Hepatocyte (in vitro differentiated cells): ENCODE results near the gene SNX9. TPM values are rescaled to one million over a fixed set of nuclear protein-coding genes. Genes with fewer than 3 reads are reported as not detected.
"Not testable (repeated sequence)": the region's sequence is repeated elsewhere in the genome, so short reads cannot be mapped to it uniquely, and the experiment has no call there.

Experiments
- DNase-seq: peaks from one replicate; pipeline ENCODE4 v3.0.0-alpha.2; 2016; ENCODE audit warnings: low spot score
- H2AFZ ChIP-seq: fragments of 200-600 bp; sonication (generic); 2 replicates; pipeline ENCODE4 v1.6.0; 2016; ENCODE audit warnings: antibody characterized with exemption, mild to moderate bottlenecking
- H3K27ac ChIP-seq: fragments of 200-600 bp; sonication (generic); 2 replicates; pipeline ENCODE4 v1.5.1; 2016; ENCODE audit warnings: mild to moderate bottlenecking
- H3K27me3 ChIP-seq: fragments of 200-600 bp; sonication (generic); 2 replicates; pipeline ENCODE4 v1.6.1; 2016
- H3K36me3 ChIP-seq: fragments of 200-600 bp; sonication (generic); replicated peaks from 2 replicates; pipeline ENCODE4 v1.5.1; 2016; ENCODE audit warnings: low read depth; ENCODE audit not compliant: insufficient read depth
- H3K4me1 ChIP-seq: fragments of 200-600 bp; sonication (generic); 2 replicates; pipeline ENCODE4 v1.5.1; 2016; ENCODE audit warnings: mild to moderate bottlenecking, moderate library complexity; ENCODE audit not compliant: insufficient read depth
- H3K4me2 ChIP-seq: fragments of 200-600 bp; sonication (generic); 2 replicates; pipeline ENCODE4 v1.6.0; 2016
- H3K4me3 ChIP-seq: fragments of 200-600 bp; sonication (generic); 2 replicates; pipeline ENCODE4 v1.5.1; 2016; ENCODE audit warnings: mild to moderate bottlenecking
- H3K79me2 ChIP-seq: fragments of 200-600 bp; sonication (generic); 2 replicates; pipeline ENCODE4 v1.6.0; 2017; ENCODE audit warnings: mild to moderate bottlenecking
- H3K9me2 ChIP-seq: fragments of 200-600 bp; sonication (generic); replicated peaks from 2 replicates; pipeline ENCODE4 v1.6.0; 2017; ENCODE audit warnings: mild to moderate bottlenecking; ENCODE audit not compliant: insufficient read depth
- H3K9me3 ChIP-seq: fragments of 200-600 bp; sonication (generic); 2 replicates; pipeline ENCODE4 v1.5.1; 2016; ENCODE audit warnings: low read depth, mild to moderate bottlenecking
- H4K20me1 ChIP-seq: fragments of 200-600 bp; sonication (generic); 2 replicates; pipeline ENCODE4 v1.6.0; 2016; ENCODE audit warnings: mild to moderate bottlenecking; ENCODE audit not compliant: insufficient read depth, poor library complexity, severe bottlenecking
- EZH2 ChIP-seq: fragments of 200-600 bp; sonication (generic); IDR thresholded peaks from 2 replicates; pipeline ENCODE4 v1.6.1; 2016; ENCODE audit warnings: antibody characterized with exemption, mild to moderate bottlenecking, borderline replicate concordance
- EZH2phosphoT487 ChIP-seq: fragments of 200-600 bp; sonication (generic); IDR thresholded peaks from one replicate; pipeline ENCODE4 v1.6.1; 2018; ENCODE audit warnings: antibody characterized with exemption, mild to moderate bottlenecking, low read depth, moderate library complexity; ENCODE audit not compliant: unreplicated experiment, severe bottlenecking
- WGBS: methylation state at CpG from one replicate; pipeline ENCODE4 v1.1.6; 2016; ENCODE audit warnings: low lambda C conversion rate; ENCODE audit errors: missing lambda C conversion rate; 5-methylcytosine and 5-hydroxymethylcytosine counted together
- polyA plus RNA-seq: library from polyadenylated mRNA; unstranded; fragments of >200 nt; fragmentation: Nextera tagmentation; extraction: Ambion mirVana; gene quantifications from 2 replicates; pipeline ENCODE4 v1.2.1, GENCODE V29; 2016
- total RNA-seq: library from RNA; depleted of rRNA; stranded (reverse); fragments of >200 nt; gene quantifications from 2 replicates; pipeline ENCODE4 v1.2.3, GENCODE V29; 2014
- TF ChIP-seq, protein P1 (sequence below): fragments of 200-600 bp; sonication (generic); IDR thresholded peaks from 2 replicates; pipeline ENCODE4 v1.5.1; 2016; ENCODE audit warnings: antibody characterized with exemption, mild to moderate bottlenecking; ENCODE audit not compliant: poor library complexity

The SNX9 gene
- total and polyA plus RNA-seq, 2 experiments from 2014 or later: 34.1 to 34.7 TPM

DNA sequence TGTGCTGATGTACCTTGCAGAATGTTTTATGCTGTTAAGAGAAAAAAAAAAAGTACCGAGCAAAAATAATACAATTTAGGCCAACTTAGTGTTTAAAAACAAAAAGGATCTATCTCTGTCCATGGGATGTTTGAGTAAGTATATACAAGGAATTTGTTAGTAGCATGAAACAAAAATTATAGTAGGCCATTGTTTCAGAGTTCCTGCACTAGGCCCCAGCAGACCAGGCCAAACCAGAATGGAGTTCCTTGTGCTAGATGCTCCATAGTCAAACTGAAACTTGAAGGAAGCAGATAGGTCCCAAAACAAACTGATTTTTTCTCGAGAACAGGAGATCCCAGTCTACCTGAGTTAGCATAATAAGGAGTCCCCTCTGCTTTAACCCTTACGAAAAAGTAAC, 72.5 kb downstream of the SNX9 start:
- no peaks in the 10 kb centered on the region for H3K27me3 ChIP-seq
- peaks cover under 1% of the 10 kb centered on the region for H3K4me1 ChIP-seq
- H3K4me2 ChIP-seq: no peak overlapping the region
- TF ChIP-seq EZH2phosphoT487 (no peak), EZH2 (no peak)
- TF ChIP-seq, protein P1, sequence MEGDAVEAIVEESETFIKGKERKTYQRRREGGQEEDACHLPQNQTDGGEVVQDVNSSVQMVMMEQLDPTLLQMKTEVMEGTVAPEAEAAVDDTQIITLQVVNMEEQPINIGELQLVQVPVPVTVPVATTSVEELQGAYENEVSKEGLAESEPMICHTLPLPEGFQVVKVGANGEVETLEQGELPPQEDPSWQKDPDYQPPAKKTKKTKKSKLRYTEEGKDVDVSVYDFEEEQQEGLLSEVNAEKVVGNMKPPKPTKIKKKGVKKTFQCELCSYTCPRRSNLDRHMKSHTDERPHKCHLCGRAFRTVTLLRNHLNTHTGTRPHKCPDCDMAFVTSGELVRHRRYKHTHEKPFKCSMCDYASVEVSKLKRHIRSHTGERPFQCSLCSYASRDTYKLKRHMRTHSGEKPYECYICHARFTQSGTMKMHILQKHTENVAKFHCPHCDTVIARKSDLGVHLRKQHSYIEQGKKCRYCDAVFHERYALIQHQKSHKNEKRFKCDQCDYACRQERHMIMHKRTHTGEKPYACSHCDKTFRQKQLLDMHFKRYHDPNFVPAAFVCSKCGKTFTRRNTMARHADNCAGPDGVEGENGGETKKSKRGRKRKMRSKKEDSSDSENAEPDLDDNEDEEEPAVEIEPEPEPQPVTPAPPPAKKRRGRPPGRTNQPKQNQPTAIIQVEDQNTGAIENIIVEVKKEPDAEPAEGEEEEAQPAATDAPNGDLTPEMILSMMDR: no peak
- H3K36me3 ChIP-seq: no peaks in the 10 kb centered on the region
- no peak overlapping the region for H3K27ac ChIP-seq
- peaks cover 3% of the 10 kb centered on the region for H3K79me2 ChIP-seq
- H3K9me2 ChIP-seq: no peaks in the 10 kb centered on the region
- H3K4me3 ChIP-seq: no peak overlapping the region
- DNase-seq: no peak
- H2AFZ ChIP-seq: no peak overlapping the region
- no peaks in the 10 kb centered on the region for H4K20me1 ChIP-seq
- 88% methylated on average over 3 of the region's 3 CpGs for WGBS
- H3K9me3 ChIP-seq: no peaks in the 10 kb centered on the region

DNA sequence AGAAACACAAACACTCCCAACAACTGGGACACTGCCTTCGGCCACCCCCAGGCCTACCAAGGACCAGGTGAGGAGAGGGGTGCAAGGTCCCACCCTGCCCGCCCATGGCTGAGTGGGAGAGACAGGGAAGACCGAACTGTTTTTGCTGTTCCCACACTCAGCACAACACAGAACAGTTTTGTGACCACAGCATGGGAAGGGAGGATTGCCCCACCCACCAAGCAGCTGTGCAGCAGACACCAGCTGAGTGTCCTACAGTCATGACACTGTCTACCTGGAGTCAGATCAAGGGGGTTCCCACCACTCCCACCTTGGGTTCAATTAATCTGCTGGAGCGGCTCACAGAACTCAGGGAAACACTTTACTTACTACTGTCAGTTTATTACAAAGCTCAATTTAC, 73.9 kb downstream of the SNX9 start:
- no peak for DNase-seq
- Histone ChIP-seq H3K79me2 (peaks cover 3% of the 10 kb centered on the region), H3K27ac (no peak overlapping the region), H2AFZ (no peak overlapping the region), H3K4me1 (peaks cover 3% of the 10 kb centered on the region), H3K27me3 (no peaks in the 10 kb centered on the region), H3K4me3 (no peak overlapping the region), H3K36me3 (no peaks in the 10 kb centered on the region), H4K20me1 (no peaks in the 10 kb centered on the region), H3K9me2 (no peaks in the 10 kb centered on the region), H3K9me3 (no peaks in the 10 kb centered on the region), H3K4me2 (no peak overlapping the region)
- TF ChIP-seq EZH2phosphoT487 (no peak), EZH2 (no peak)
- TF ChIP-seq, protein P1: no peak
- 91% methylated on average over 4 of the region's 4 CpGs for WGBS

DNA sequence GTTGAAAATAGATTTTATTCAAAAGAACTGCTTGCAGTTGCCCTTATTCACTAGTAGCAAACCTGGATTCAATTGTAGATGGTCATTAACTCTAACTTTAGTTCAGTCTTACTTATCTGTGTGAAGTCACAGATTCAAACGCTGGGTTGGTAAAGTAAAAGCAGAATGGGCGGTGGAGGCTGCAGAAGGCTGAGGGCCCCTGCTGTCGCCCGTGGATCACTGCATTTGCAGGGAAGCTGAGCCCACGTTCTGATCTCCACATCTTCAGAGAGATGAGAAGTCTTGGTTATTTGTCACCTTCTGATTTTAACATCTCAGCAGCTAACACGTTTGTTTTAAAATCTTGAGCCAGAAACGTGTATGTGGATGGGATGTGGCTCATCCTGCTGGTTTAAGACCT, 75.1 kb downstream of the SNX9 start:
- H3K27ac ChIP-seq: no peak overlapping the region
- peaks cover 3% of the 10 kb centered on the region for H3K36me3 ChIP-seq
- 76% methylated on average over 7 of the region's 7 CpGs for WGBS
- TF ChIP-seq EZH2phosphoT487: no peak
- no peak for TF ChIP-seq EZH2
- H3K9me2 ChIP-seq: no peaks in the 10 kb centered on the region
- DNase-seq: no peak
- no peaks in the 10 kb centered on the region for H4K20me1 ChIP-seq
- no peak overlapping the region for H3K4me3 ChIP-seq
- peaks cover 3% of the 10 kb centered on the region for H3K4me1 ChIP-seq
- no peak overlapping the region for H2AFZ ChIP-seq
- H3K9me3 ChIP-seq: no peaks in the 10 kb centered on the region
- no peak overlapping the region for H3K4me2 ChIP-seq
- H3K27me3 ChIP-seq: no peaks in the 10 kb centered on the region
- peaks cover 3% of the 10 kb centered on the region for H3K79me2 ChIP-seq

DNA sequence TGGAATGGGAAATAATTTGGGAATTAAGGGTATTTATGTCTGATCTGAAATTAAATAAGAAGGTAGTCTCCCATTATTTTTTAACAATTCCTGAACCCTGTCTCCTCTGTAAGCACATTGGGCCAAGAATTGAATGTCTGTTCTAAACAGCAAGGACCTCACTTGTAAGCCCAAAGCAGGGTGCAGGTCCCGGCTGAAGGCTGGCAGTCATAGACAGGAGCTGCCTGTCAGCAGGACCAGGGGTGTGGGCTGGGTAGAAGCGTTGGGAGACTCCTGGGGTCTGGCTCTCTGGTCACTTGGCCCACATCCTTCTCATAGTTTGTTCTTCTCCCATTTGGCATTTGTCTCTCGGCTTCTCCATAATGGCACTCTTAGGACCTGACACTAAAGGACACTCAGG, 75.6 kb downstream of the SNX9 start:
- Histone ChIP-seq H3K27me3 (no peaks in the 10 kb centered on the region), H3K4me1 (peaks cover 3% of the 10 kb centered on the region), H3K79me2 (peaks cover 3% of the 10 kb centered on the region), H3K4me3 (no peak overlapping the region), H3K4me2 (no peak overlapping the region), H3K9me2 (no peaks in the 10 kb centered on the region), H2AFZ (no peak overlapping the region), H3K36me3 (peaks cover 3% of the 10 kb centered on the region), H3K27ac (no peak overlapping the region), H4K20me1 (no peaks in the 10 kb centered on the region), H3K9me3 (no peaks in the 10 kb centered on the region)
- TF ChIP-seq EZH2phosphoT487: no peak
- TF ChIP-seq, protein P1: no peak
- no peak for TF ChIP-seq EZH2
- DNase-seq: no peak
- 71% methylated on average over 3 of the region's 3 CpGs for WGBS

DNA sequence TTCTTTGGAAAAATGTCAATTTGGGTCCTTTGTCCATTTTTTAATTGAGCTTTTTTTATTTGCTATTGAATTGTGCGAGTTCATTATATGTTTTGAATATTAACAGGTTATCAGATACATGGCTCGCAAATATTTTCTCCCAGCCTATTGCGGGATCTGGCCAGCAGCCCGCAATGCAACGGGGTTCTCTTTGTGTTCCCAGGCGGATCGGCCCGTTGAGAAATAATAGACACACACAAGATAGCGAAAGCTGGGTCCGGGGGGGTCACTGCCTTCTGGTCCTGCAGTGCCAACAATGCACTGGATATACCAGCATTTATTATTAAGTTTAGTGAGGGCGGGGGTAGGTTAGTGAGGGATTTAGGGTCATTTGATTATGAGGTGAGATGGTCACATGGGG, 77.2 kb downstream of the SNX9 start:
- H4K20me1 ChIP-seq, H3K4me2 ChIP-seq, H2AFZ ChIP-seq, H3K9me2 ChIP-seq, H3K36me3 ChIP-seq, H3K4me1 ChIP-seq, DNase-seq, H3K79me2 ChIP-seq, H3K4me3 ChIP-seq, H3K27me3 ChIP-seq, H3K27ac ChIP-seq, H3K9me3 ChIP-seq: not testable (repeated sequence)
- WGBS: 88% methylated on average over 11 of the region's 11 CpGs

DNA sequence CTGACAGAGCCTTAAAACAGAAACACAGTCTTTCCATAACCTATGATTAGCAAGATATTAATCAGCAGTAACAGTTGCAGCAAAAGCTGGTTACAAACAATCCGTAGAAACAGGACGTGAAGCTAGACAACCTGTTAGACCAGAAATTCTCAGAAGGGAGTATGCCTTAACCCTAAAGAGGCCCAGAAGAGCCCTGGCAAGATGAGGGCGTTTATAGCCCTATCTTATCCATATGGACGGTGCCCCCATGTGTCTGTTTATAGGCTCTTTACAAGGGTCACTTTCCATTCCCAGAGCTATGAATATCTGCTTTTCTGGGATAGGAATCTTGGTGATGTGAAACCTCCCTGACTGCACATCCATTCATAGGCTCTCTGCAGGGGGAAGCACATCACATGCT, 77.7 kb downstream of the SNX9 start:
- WGBS: 42% methylated on average over 4 of the region's 4 CpGs
- not testable (repeated sequence) for H2AFZ ChIP-seq, H3K4me2 ChIP-seq, DNase-seq, H3K4me1 ChIP-seq, H3K79me2 ChIP-seq, H3K27me3 ChIP-seq, H3K9me2 ChIP-seq, H3K9me3 ChIP-seq, H4K20me1 ChIP-seq, H3K36me3 ChIP-seq, H3K4me3 ChIP-seq, H3K27ac ChIP-seq
